ENCODE measurements around the gene RBFOX1.

RBFOX1 gene

GRCh38 chr16:7422036-7422888 is 89.6 kb downstream of the RBFOX1 start:
- DNase-seq = no peak

- no peak for DNase-seq
Observed at GRCh38 chr16:7423434-7424044, 90.9 kb downstream of the RBFOX1 start.

GRCh38 chr16:7426161-7426560 is 93.5 kb downstream of the RBFOX1 start:
- no peak for DNase-seq

- no peak for DNase-seq
Observed at GRCh38 chr16:7431723-7432122, 99.1 kb downstream of the RBFOX1 start.

GRCh38 chr16:7436306-7436705 is 103.7 kb downstream of the RBFOX1 start:
- no peak for DNase-seq

GRCh38 chr16:7437135-7437804 is 104.6 kb downstream of the RBFOX1 start:
- no peak for DNase-seq

GRCh38 chr16:7437843-7438242 is 105.2 kb downstream of the RBFOX1 start:
- no peak for DNase-seq

- DNase-seq = no peak
Observed at GRCh38 chr16:7438601-7439000, 106.0 kb downstream of the RBFOX1 start.

GRCh38 chr16:7439518-7439917 is 106.9 kb downstream of the RBFOX1 start:
- no peak for DNase-seq

GRCh38 chr16:7440886-7441400 is 108.3 kb downstream of the RBFOX1 start:
- no peak for DNase-seq

- DNase-seq = no peak
Observed at GRCh38 chr16:7442050-7442449, 109.4 kb downstream of the RBFOX1 start.

- DNase-seq = no peak
Observed at GRCh38 chr16:7443142-7443541, 110.5 kb downstream of the RBFOX1 start.

- no peak for DNase-seq
Observed at GRCh38 chr16:7443648-7444365, 111.2 kb downstream of the RBFOX1 start.

GRCh38 chr16:7449306-7449705 is 116.7 kb downstream of the RBFOX1 start:
- DNase-seq = no peak

- DNase-seq = no peak
Observed at GRCh38 chr16:7449808-7450207, 117.2 kb downstream of the RBFOX1 start.

GRCh38 chr16:7450440-7450839 is 117.8 kb downstream of the RBFOX1 start:
- no peak for DNase-seq

GRCh38 chr16:7452090-7452489 is 119.4 kb downstream of the RBFOX1 start:
- DNase-seq = no peak

GRCh38 chr16:7456211-7456610 is 123.6 kb downstream of the RBFOX1 start:
- no peak for DNase-seq

GRCh38 chr16:7458144-7458543 is 125.5 kb downstream of the RBFOX1 start:
- no peak for DNase-seq

- DNase-seq = no peak
Observed at GRCh38 chr16:7470344-7470743, 137.7 kb downstream of the RBFOX1 start.

GRCh38 chr16:7471268-7471667 is 138.6 kb downstream of the RBFOX1 start:
- no peak for DNase-seq

- no peak for DNase-seq
Observed at GRCh38 chr16:7482032-7482431, 149.4 kb downstream of the RBFOX1 start.
